22Rv1 (cell line): Measurements from ENCODE around the gene SDR42E1.

Source experiments
- CTCF ChIP-seq: fragments of 450-650 bp; IDR thresholded peaks from 2 replicates; pipeline ENCODE4 v1.5.1; 2017; ENCODE audit warnings: mild to moderate bottlenecking
- ZFX ChIP-seq: fragments of 450-650 bp; IDR thresholded peaks from 2 replicates; pipeline ENCODE4 v1.6.1; 2017; ENCODE audit warnings: antibody characterized with exemption, borderline replicate concordance

DNA sequence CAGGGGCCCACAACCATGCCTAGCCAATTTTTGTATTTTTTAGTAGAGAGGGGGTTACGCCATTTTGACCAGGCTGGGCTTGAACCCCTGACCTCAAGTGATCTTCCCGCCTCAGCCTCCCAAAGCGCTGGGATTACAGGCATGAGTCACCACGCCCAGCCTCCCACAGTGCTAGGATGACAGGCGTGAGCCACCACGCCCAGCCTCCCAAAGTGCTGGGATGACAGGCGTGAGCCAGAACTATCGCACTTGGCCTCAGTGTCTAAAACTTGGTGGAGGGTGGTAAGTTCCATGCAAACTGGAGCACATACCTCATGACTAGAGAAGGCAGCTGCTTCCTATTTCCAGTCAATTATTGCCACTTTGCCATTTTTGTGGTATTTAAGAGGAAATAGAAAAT, 30.9 kb upstream of the SDR42E1 start:
- TF ChIP-seq CTCF (no peak), ZFX (no peak)
